Measurements from ENCODE around the gene IFNAR1.

DNA sequence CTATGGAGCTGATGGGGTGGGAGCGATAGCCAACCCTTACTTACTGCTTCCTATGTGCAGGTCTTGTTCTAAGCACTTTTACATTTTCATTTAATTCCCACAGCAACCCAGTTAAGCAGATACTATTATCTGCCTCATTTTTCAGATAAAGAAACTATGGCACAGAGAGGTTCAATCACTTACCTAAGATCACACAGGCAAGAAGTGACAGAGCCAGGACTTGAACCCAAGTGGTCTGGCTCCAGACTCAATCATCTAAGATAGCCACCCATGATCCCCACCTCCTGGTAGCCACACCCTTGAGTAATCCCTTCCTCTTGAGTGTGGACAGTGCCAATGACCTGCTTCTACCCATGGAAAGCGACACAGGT lies 23.2 kb upstream of the IFNAR1 start:
- TF ChIP-seq, protein P1, sequence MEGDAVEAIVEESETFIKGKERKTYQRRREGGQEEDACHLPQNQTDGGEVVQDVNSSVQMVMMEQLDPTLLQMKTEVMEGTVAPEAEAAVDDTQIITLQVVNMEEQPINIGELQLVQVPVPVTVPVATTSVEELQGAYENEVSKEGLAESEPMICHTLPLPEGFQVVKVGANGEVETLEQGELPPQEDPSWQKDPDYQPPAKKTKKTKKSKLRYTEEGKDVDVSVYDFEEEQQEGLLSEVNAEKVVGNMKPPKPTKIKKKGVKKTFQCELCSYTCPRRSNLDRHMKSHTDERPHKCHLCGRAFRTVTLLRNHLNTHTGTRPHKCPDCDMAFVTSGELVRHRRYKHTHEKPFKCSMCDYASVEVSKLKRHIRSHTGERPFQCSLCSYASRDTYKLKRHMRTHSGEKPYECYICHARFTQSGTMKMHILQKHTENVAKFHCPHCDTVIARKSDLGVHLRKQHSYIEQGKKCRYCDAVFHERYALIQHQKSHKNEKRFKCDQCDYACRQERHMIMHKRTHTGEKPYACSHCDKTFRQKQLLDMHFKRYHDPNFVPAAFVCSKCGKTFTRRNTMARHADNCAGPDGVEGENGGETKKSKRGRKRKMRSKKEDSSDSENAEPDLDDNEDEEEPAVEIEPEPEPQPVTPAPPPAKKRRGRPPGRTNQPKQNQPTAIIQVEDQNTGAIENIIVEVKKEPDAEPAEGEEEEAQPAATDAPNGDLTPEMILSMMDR (IDR thresholded peaks at IDR 0.05; ENCODE audit: insufficient read depth, low read length): no peak
- no peak for TF ChIP-seq GABPA (IDR thresholded peaks at IDR 0.05; ENCODE audit: low read depth)

All from HL-60 (cell line).